Endothelial cell of umbilical vein (primary cell): ENCODE measurements around the gene GLI2.

Experiments
- EZH2 ChIP-seq: IDR thresholded peaks from 2 replicates; pipeline ENCODE4 v1.6.1; 2012; ENCODE audit warnings: borderline replicate concordance, low read depth, mild to moderate bottlenecking, moderate library complexity, low read length, inconsistent platforms; ENCODE audit not compliant: severe bottlenecking
- GATA2 ChIP-seq: IDR thresholded peaks from 2 replicates; pipeline ENCODE4 v1.7.0; 2011; ENCODE audit warnings: low read depth, mild to moderate bottlenecking, moderate library complexity, mixed read lengths, low read length; ENCODE audit not compliant: insufficient read length, insufficient read depth
- MYC ChIP-seq: IDR thresholded peaks from one replicate; pipeline ENCODE4 v1.6.1; 2011; ENCODE audit warnings: mild to moderate bottlenecking, low read depth, low read length
- POLR2A ChIP-seq: IDR thresholded peaks from 2 replicates; pipeline ENCODE4 v1.6.1; 2012; ENCODE audit warnings: low read depth, mild to moderate bottlenecking, control low read depth, low read length
- POLR2AphosphoS5 ChIP-seq: IDR thresholded peaks from 2 replicates; pipeline ENCODE4 v1.6.1; 2012; ENCODE audit warnings: low read depth, mild to moderate bottlenecking, control low read depth, low read length, moderate library complexity; ENCODE audit not compliant: insufficient read depth
- TF ChIP-seq, protein P1 (sequence below), 2 donors: IDR thresholded peaks; 1 replicate in 1 of 2; 2 replicates in 1 of 2; pipeline ENCODE4 v1.5.1; 2011; ENCODE audit warnings: low read length in 2 of 2, mild to moderate bottlenecking in 2 of 2, moderate library complexity in 2 of 2, control low read depth in 1 of 2, inconsistent platforms in 1 of 2, low read depth in 1 of 2; ENCODE audit not compliant: insufficient read depth in 1 of 2; ENCODE audit errors: extremely low read depth in 1 of 2
- TF ChIP-seq, protein P2 (sequence below): IDR thresholded peaks from 2 replicates; pipeline ENCODE4 v1.6.1; 2011; ENCODE audit not compliant: insufficient read depth, insufficient read length

DNA sequence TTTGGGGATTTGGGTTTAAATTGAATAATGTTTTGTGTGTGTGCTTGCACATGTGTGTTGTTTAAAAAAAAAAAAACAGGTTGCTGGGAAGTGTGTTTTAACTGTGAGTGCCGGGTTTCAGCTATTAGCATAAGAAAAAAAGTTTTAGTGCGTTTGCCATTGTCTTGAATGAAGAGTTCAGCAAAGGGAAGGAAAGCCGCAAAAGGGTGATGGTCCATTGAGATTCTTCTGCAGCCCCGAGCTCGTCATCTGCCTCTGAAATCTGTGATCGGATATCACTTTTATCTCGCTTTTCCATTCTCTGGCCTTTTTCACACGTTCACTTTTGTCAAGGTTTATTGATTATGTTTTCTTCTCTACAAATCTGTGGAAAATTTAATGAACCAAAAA, 4.7 kb downstream of the GLI2 start:
- TF ChIP-seq, protein P1, sequence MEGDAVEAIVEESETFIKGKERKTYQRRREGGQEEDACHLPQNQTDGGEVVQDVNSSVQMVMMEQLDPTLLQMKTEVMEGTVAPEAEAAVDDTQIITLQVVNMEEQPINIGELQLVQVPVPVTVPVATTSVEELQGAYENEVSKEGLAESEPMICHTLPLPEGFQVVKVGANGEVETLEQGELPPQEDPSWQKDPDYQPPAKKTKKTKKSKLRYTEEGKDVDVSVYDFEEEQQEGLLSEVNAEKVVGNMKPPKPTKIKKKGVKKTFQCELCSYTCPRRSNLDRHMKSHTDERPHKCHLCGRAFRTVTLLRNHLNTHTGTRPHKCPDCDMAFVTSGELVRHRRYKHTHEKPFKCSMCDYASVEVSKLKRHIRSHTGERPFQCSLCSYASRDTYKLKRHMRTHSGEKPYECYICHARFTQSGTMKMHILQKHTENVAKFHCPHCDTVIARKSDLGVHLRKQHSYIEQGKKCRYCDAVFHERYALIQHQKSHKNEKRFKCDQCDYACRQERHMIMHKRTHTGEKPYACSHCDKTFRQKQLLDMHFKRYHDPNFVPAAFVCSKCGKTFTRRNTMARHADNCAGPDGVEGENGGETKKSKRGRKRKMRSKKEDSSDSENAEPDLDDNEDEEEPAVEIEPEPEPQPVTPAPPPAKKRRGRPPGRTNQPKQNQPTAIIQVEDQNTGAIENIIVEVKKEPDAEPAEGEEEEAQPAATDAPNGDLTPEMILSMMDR (IDR thresholded peaks at IDR 0.05; ENCODE audit: extremely low read depth in 1 of 2, insufficient read depth in 1 of 2, low read depth in 1 of 2, low read length in 2 of 2) = no peak
- TF ChIP-seq POLR2AphosphoS5 (no peak), EZH2 (no peak), POLR2A (no peak), GATA2 (no peak), MYC (no peak)
- TF ChIP-seq, protein P2, sequence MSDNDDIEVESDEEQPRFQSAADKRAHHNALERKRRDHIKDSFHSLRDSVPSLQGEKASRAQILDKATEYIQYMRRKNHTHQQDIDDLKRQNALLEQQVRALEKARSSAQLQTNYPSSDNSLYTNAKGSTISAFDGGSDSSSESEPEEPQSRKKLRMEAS = no peak
